Thoracic aorta (tissue), 2 donors: ENCODE measurements around the gene CDK1. TPM values are rescaled to one million over a fixed set of nuclear protein-coding genes. Genes with fewer than 3 reads are reported as not detected.

ENCODE experiments used
- ATAC-seq: fragments of 150-250 bp; one replicate; pipeline ENCODE4 v1.8.0; 2017; ENCODE audit warnings: low read depth; ENCODE audit not compliant: insufficient number of reproducible peaks, low FRiP score
- DNase-seq: peaks from one replicate; pipeline ENCODE4 v3.0.0-alpha.2; 2020; ENCODE audit warnings: low spot score
- H3K27ac ChIP-seq, 2 donors: fragments of 200-600 bp; sonication (generic); 1 replicate in 1 of 2; 2 replicates in 1 of 2; pipeline ENCODE4 v1.5.1; 2016; ENCODE audit warnings: mild to moderate bottlenecking in 2 of 2, moderate library complexity in 2 of 2
- H3K27me3 ChIP-seq: fragments of 200-600 bp; sonication (generic); replicated peaks from 2 replicates; pipeline ENCODE4 v1.6.0; 2016; ENCODE audit warnings: mild to moderate bottlenecking; ENCODE audit not compliant: insufficient read depth
- H3K36me3 ChIP-seq: fragments of 200-600 bp; sonication (generic); one replicate; pipeline ENCODE4 v1.5.1; 2016
- H3K4me1 ChIP-seq, 2 donors: fragments of 200-600 bp; sonication (generic); 1 replicate in 1 of 2; 2 replicates in 1 of 2; pipeline versions ENCODE4 v1.5.1 to v1.6.0; 2016; ENCODE audit warnings: low read depth in 2 of 2, mild to moderate bottlenecking in 1 of 2; ENCODE audit not compliant: control insufficient read depth in 1 of 2
- H3K4me3 ChIP-seq: fragments of 200-600 bp; sonication (generic); 2 replicates; pipeline ENCODE4 v1.5.1; 2016; ENCODE audit warnings: mild to moderate bottlenecking
- H3K9me3 ChIP-seq: fragments of 200-600 bp; sonication (generic); 2 replicates; pipeline ENCODE4 v1.5.1; 2016
- total RNA-seq, 2 donors: library from RNA; depleted of rRNA; stranded (reverse); fragments of >200 nt; gene quantifications; one replicate each; pipeline versions ENCODE4 v1.1.0 to v1.2.3, GENCODE V29; 2016
- TF ChIP-seq, protein P1 (sequence below): fragments of 200-600 bp; sonication (generic); IDR thresholded peaks from one replicate; pipeline ENCODE4 v1.5.1; 2019; ENCODE audit warnings: antibody characterized with exemption

CDK1 gene
- total RNA-seq, 2 donors from 2014 or later: 0.71 to 2.0 TPM

DNA sequence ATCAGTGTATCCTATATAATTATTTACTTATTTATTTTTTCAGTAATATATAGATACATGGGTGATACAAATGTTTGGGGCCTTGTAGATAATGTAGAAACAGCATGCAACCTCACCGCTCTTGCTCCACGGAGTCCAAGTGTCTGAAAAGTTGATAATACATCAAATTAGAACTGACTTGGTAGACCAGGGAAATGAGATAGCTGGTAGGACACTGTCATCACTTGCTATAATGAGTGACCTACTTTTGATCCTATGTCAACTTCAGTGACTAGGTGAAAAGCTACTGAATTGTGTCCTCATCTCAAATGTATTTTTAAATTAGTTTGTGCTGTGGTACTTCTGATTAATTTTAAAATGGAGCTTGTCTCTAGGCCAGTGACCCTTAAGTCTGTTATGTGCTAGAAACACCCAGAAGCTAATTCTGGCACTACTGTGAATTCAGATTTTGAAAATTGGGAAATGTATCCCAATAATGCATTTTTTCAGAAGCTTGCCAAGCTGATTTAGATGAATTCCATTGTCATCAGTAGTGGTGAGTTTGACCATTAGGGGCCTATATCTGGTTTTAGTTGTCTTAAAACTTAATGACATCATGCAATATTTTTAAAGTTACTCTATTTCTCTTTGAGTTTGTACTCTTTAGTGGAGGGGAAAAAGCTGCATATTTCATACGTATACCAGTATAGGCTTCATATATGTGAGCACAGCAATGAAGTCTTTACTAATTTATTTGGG lies 17.4 kb downstream of the CDK1 start:
- Histone ChIP-seq H3K4me1 (no peaks in the 10 kb centered on the region), H3K27ac (no peak overlapping the region), H3K4me3 (no peak overlapping the region), H3K36me3 (no peaks in the 10 kb centered on the region), H3K27me3 (no peaks in the 10 kb centered on the region), H3K9me3 (no peaks in the 10 kb centered on the region)
- TF ChIP-seq, protein P1, sequence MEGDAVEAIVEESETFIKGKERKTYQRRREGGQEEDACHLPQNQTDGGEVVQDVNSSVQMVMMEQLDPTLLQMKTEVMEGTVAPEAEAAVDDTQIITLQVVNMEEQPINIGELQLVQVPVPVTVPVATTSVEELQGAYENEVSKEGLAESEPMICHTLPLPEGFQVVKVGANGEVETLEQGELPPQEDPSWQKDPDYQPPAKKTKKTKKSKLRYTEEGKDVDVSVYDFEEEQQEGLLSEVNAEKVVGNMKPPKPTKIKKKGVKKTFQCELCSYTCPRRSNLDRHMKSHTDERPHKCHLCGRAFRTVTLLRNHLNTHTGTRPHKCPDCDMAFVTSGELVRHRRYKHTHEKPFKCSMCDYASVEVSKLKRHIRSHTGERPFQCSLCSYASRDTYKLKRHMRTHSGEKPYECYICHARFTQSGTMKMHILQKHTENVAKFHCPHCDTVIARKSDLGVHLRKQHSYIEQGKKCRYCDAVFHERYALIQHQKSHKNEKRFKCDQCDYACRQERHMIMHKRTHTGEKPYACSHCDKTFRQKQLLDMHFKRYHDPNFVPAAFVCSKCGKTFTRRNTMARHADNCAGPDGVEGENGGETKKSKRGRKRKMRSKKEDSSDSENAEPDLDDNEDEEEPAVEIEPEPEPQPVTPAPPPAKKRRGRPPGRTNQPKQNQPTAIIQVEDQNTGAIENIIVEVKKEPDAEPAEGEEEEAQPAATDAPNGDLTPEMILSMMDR: no peak
- ATAC-seq: no peak
- DNase-seq: no peak

DNA sequence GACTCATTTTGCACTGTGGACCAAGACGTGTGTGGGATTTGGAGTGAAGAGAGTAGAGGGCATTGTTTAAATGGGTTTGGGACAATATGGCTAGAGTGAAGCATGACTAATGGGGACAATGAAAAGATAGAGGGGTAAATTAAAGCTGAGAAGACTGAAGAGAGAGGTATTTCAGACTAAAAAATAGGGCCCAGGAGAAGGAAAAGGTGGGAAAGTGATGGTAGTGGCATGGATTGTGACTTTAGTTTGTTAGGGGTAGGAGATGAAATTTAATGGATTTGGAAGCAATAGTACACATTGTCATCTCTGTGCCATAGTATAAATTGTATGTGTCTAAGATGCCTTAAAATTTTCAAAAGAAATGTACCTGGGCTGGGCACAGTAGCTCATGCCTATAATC lies 18.2 kb downstream of the CDK1 start:
- ATAC-seq (no peak), DNase-seq (no peak)
- H3K27ac ChIP-seq: no peak overlapping the region
- no peaks in the 10 kb centered on the region for H3K36me3 ChIP-seq
- no peaks in the 10 kb centered on the region for H3K9me3 ChIP-seq
- no peak overlapping the region for H3K4me3 ChIP-seq
- TF ChIP-seq, protein P1: no peak
- H3K4me1 ChIP-seq: no peaks in the 10 kb centered on the region
- no peaks in the 10 kb centered on the region for H3K27me3 ChIP-seq

DNA sequence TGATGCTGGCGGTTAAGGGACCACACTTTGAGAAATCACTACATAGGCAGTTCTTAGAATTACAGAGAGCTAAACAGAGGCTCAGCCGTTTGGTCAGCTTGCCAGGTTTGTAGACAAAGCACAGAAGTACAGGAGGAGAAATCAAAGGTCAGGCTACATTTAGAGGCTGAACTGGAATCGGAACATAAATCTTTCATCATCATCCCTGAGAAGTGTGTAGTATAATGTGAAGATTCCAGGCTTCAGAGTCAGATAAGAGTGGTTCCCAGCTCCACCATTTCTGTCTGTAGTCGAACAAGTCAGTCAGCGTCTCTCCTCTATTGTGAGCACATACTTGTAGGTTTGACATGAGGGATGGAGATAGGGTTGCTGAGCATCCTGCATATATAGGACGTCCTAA lies 18.9 kb downstream of the CDK1 start:
- TF ChIP-seq, protein P1: no peak
- no peak overlapping the region for H3K27ac ChIP-seq
- no peaks in the 10 kb centered on the region for H3K9me3 ChIP-seq
- ATAC-seq (no peak), DNase-seq (no peak)
- H3K4me1 ChIP-seq: no peaks in the 10 kb centered on the region
- no peaks in the 10 kb centered on the region for H3K27me3 ChIP-seq
- no peaks in the 10 kb centered on the region for H3K36me3 ChIP-seq
- H3K4me3 ChIP-seq: no peak overlapping the region

DNA sequence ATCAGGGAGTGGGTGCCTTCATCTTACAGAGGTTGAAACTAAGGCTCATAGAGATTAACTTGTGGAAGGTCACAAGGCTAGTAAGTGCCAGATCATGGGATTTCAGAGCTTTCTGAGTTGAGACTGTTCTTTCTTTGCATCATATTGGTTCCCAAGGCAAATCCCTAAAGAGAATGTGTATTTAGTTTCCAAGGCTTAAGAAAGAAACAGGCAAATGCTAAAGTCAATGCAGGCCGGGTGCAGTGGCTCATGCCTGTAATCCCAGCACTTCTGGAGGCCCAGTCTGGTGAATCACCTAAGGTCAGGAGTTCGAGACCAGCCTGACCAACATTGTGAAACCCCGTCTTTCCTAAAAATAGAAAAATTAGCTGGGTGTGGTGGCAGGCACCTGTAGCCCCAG lies 19.8 kb downstream of the CDK1 start:
- no peak overlapping the region for H3K4me3 ChIP-seq
- ATAC-seq (no peak), DNase-seq (no peak)
- H3K27ac ChIP-seq: no peak overlapping the region
- TF ChIP-seq, protein P1: no peak
- H3K36me3 ChIP-seq: no peaks in the 10 kb centered on the region
- no peaks in the 10 kb centered on the region for H3K9me3 ChIP-seq
- H3K27me3 ChIP-seq: no peaks in the 10 kb centered on the region
- no peaks in the 10 kb centered on the region for H3K4me1 ChIP-seq

DNA sequence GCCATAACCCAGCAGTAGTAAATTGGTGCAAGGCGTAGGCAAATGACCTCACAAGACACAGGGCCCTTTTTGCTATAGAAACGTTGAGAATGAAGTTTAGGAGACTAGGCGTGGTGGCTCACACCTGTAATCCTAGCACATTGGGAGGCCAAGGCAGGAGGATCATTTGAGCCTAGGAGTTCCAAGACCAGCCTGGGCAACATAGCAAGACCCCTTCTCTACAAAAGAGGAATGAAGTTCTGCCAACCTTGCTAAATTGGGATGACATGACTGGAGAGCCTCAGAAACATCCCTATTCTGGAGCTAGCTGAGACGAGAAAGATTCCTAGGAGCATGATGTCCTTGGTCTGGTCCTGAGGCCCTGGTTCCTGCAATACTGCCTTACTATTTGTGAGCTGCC lies 20.6 kb downstream of the CDK1 start:
- TF ChIP-seq, protein P1: no peak
- Histone ChIP-seq H3K9me3 (no peaks in the 10 kb centered on the region), H3K4me3 (no peak overlapping the region), H3K27ac (no peak overlapping the region), H3K4me1 (no peaks in the 10 kb centered on the region), H3K36me3 (no peaks in the 10 kb centered on the region), H3K27me3 (no peaks in the 10 kb centered on the region)
- no peak for ATAC-seq
- no peak for DNase-seq
